Measurements from ENCODE around the gene BPIFA3.

BPIFA3 gene

GRCh38 chr20:33211817-33212424 lies 5.2 kb upstream of the BPIFA3 start:
- DNase-seq (ENCODE audit: low read depth in 2 of 2), result no peak

DNA sequence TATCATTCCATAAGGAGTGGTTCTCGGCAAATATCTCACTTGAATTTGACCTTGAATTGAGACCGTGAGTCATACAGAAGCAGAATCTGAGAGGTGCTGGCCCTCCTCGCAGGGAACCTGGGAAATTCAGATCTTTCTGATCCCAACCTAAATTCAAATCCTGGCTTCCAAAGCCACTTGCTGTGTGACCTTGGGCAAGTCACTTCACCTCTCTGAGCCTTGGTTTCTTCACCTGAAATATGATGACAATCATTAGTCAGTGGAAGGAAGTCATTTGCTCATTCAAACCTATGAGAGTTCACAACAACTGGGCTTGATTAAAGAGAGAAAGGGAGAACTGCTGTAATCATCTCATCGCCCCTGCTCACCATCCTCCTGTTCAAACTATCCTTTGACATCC lies 7.2 kb downstream of the BPIFA3 start:
- no peak for DNase-seq (ENCODE audit: low read depth in 2 of 2)

DNA sequence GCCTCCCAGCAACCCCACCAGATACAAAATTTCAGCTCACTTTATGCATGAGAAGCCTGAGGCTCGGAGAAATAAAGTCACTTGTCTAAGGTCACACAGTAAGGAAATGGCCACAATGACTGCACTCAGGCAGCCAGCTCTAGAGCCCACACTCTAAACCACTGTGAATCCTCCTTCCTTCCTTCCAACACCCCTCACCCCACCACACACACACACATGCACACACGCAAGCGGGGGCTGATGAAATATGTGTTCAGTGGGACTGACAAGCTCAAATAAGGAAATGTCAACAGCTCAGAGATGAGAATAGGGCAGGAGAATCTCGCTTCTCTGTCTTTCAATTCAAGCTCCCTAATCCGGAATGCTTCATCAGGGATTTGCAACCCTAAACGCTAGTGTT lies 12.7 kb downstream of the BPIFA3 start:
- peak in 1 of 2 donors; percentile 14 for DNase-seq (ENCODE audit: low read depth in 2 of 2)

DNA sequence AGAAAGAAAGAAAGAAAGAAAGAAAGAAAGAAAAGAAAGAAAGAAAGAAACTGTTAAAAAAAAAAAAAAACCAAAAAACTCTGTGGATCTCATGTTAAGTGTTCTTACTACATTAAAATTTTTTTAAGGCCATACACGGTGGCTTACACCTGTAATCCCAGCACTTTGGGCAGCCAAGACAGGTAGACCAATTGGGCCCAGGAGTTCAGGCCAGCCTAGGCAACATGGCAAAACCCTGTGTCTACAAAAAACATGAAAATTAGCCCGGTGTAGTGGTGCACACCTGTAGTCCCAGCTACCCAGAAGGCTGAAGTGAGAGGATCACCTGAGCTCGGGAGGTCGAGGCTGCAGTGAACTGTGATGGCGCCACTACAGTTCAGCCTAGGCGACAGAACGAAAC lies 14.1 kb downstream of the BPIFA3 start:
- DNase-seq (ENCODE audit: low read depth in 2 of 2), result no peak

DNA sequence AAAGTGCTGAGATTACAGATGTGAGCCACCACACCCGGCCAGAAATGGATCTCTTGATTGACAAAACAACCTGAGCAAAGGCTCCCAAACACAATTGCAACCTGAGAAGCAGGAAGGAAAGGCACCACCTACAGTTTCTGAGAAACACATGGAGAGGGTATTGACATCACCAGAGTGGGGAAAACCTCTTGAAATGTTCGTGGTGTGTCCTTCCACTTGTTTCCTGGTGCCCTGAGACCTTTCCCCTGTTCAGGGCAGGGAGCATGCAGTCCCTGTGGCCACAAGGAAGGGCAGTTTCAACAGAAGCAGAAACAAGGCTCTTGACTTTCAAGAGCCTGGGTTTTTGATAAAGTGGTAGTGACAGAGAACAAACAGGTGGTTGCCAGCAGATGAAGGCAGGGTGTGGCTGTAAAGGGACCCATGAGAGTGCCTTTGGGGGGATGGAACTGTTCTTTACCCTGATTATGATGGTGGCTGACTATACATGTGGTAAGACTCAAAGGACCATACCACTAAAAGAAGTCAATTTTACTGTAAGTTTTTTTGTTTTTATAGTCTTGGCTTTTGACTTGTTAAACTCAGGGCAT lies 15.4 kb downstream of the BPIFA3 start:
- DNase-seq (ENCODE audit: low read depth in 2 of 2), result no peak

- no peak for DNase-seq (ENCODE audit: low read depth in 2 of 2)
Observed at GRCh38 chr20:33233129-33233774, 16.1 kb downstream of the BPIFA3 start.

DNA sequence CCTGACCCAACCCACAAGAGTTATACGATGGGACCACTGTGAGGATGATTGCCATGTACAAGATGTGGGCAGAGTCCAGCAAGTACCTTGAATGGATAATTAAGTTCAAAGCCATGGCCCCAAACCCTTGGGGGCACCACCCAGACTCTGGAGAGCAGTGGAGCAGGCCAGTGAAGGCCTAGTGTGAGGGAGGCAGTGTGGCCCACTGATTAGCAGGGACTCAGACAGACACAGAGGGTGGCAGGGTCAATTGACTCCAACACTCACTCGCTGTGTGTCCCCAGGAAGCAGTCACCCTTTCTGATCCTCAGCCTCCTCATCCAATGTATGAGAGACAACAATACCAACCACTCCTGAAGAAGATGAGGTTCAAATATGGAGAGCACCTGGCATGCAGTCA lies 16.9 kb downstream of the BPIFA3 start:
- no peak for DNase-seq (ENCODE audit: low read depth in 2 of 2)

GRCh38 chr20:33235696-33236095 lies 18.5 kb downstream of the BPIFA3 start, which contains the start of gene BPIFA1:
Gene BPIFA1, plus strand, starts transcription at chr20:33235996. Its CDS starts 1,716 bp downstream, at chr20:33237712.
- no peak for DNase-seq (ENCODE audit: low read depth in 2 of 2)

DNA sequence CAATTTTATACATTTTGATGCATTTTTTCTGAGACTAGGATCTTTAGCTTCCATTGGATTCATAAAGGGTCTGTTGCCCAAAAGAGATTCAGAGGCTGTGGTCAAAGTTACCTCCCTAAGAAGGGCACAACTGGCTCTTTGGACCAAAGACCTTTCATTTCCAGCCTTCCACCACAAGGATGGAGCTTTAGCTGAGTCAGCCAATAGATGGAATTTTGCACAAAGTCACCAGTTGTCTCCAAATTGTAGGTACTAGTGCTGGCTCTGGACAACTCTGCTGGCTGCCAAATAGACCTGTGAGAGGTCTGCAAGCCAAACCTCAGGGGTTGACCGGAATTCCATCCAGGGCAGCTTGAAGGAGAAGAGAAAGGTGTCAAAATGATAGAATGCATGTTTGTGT lies 19.2 kb downstream of the BPIFA3 start:
- no peak for DNase-seq (ENCODE audit: low read depth in 2 of 2)

DNA sequence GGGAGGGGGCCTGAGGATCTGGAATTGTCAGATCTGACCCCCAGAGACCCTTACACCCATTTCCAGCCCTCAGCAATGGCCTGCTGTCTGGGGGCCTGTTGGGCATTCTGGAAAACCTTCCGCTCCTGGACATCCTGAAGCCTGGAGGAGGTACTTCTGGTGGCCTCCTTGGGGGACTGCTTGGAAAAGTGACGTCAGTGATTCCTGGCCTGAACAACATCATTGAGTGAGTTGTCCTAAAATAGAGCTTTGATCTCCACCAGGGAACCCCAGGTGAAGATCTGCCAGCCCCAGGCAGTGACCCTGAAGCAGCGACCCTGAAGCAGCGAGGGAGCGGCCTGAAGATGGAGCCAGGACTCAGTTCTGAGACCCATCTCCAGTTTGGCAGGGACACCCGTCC lies 20.8 kb downstream of the BPIFA3 start:
- no peak for DNase-seq (ENCODE audit: low read depth in 2 of 2)

DNA sequence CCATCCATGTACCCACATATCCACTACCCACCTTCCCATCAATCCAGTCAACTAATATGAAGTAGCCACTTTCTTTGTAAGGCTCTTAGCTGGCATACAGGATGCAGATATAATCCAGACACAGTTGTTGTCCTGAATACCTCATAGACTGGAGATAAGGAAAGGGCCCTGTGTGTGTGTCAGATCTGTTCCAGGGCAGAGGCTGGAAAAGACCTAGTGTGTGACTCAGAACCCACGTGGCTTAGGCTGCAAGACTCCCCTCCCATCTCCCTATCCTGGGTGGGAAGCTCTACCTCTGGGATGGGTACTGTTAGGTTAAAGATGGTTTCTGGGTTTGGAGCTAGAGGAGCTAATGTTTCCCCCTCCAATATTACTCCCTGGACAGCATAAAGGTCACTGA lies 22.3 kb downstream of the BPIFA3 start:
- no peak for DNase-seq (ENCODE audit: low read depth in 2 of 2)

GRCh38 chr20:33239979-33240736 lies 23.0 kb downstream of the BPIFA3 start:
- DNase-seq (ENCODE audit: low read depth in 2 of 2), result no peak

DNA sequence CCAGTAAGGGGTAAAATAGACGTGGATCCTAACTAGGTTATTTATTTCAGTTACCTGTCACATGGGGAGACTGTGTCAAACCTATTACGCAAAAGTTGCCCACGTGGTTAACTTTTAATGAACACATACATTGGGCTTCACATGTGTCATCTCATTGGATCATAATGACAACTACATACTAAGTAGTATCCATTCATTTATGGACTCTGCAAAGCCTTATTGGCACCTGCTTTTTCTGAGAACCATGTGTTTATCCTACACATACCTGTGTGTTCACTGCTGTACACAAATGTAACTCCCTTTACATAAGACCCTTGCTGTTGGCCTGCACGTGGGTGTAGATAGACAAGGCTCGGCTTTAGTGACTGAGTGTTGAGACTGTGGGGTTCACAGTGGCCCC lies 23.8 kb downstream of the BPIFA3 start:
- DNase-seq (ENCODE audit: low read depth in 2 of 2), result no peak

- DNase-seq (ENCODE audit: low read depth in 2 of 2), result no peak
Observed at GRCh38 chr20:33242319-33243100, 25.4 kb downstream of the BPIFA3 start.

GRCh38 chr20:33246077-33246476 lies 28.9 kb downstream of the BPIFA3 start:
- no peak for DNase-seq (ENCODE audit: low read depth in 2 of 2)

DNA sequence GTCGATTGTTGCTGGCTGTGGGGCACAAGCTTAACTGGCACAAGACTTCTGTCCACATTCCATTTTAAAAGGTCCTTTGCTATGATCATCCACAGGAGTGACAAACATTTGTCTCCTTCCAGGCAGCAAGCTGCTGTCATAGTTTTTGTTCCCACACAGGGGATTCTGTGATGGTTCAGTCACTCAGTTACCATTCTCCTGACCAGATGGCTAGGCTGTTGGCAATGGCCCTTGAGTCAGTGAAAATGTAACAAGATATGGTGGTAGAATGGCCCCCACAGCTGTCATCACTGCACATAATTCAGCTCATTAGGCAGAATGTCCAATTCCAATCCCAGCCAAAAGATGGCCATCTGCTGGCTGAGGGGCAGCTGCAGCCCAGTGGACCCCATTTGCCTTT lies 32.3 kb downstream of the BPIFA3 start:
- no peak for DNase-seq (ENCODE audit: low read depth in 2 of 2)

DNA sequence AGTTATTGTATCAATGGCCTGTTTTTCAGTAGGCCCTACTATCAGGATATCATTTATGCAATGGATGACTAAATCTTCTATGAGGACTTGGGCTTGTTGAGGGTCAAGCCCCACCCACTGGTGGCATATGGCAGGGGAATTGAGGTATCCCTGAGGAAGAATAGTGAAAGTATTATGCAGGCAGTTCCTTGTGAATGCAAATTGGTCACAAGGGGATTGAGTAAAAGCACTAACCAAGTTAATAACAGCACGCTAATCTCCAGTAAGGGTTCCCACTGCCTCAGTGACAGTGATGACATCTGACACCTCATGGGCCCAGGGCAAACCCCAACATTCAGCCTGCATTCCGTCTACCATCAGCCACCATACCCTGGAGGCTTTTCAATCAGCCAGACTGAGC lies 33.5 kb downstream of the BPIFA3 start:
- DNase-seq (ENCODE audit: low read depth in 2 of 2), result no peak

GRCh38 chr20:33251496-33251895 lies 34.3 kb downstream of the BPIFA3 start:
- DNase-seq (ENCODE audit: low read depth in 2 of 2), result no peak

GRCh38 chr20:33252460-33252859 lies 35.3 kb downstream of the BPIFA3 start:
- no peak for DNase-seq (ENCODE audit: low read depth in 2 of 2)

DNA sequence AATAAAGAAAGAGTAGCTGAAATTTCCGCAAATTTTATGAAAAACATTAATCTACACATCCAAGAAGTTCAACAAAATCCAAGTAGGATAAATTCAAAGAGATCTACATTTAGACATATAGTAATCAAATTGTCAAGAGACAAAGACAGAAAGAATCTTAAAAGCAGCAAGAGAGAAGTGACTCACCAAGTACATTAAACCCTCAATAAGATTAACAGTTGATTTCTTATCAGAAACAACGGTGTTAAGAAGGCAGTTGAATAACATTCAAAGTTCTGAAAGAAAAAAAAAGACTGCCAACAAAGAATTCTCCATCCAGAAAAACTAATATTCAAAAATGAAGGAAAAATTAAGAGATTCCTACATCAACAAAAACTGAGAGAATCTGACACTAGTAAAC lies 37.9 kb downstream of the BPIFA3 start:
- no peak for DNase-seq (ENCODE audit: low read depth in 2 of 2)

- DNase-seq (ENCODE audit: low read depth in 2 of 2), result no peak
Observed at GRCh38 chr20:33257237-33257636, 40.1 kb downstream of the BPIFA3 start.

- no peak for DNase-seq (ENCODE audit: low read depth in 2 of 2)
Observed at GRCh38 chr20:33259371-33259770, 42.2 kb downstream of the BPIFA3 start.
